Measurements from ENCODE around the gene ASCC1.
"Not testable (repeated sequence)": the region's sequence is repeated elsewhere in the genome, so short reads cannot be mapped to it uniquely, and the experiment has no call there.

ASCC1 gene

DNA sequence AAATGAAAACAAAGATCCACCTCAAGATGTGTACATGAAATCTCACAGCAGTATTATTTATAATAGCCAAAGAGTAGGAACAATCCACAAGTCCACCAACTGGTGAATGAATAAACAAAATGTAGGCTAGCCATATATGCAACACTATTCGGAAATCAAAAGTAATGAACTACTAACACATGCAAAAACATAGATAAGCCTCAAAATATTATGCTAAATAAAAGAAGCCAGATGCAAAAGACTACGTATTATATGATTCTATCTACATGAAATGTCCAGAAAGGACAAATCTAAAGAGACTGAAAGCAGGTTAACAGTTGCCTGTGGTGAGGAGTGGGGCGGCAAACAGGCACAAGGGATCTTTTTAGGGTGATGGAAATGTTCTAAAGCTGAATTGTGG, 49.0 kb downstream of the ASCC1 start:
- no peak for DNase-seq

GRCh38 chr10:72164617-72165016, 51.5 kb downstream of the ASCC1 start:
- no peak for DNase-seq

- no peak for DNase-seq
Observed at GRCh38 chr10:72162978-72163377, 53.1 kb downstream of the ASCC1 start.

DNA sequence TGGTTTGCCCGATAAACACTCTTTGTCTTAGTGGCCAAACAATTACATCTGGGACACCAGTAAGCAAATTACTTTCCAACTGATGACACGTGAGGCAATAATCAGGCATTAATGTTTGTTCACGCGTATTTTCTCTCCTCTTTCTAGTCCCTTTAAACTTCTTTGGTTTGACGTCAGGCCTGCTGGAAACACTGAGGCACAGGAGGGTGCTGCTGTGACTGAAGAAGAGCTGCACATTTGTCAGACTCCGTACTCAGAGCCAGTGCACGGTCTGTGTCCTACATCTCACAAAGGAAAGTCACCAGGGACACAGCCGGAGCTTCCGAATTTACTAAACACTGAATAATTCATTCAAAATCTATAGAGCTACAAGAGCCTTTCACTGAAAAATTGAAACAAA, 57.9 kb downstream of the ASCC1 start:
- DNase-seq: no peak

- no peak for DNase-seq
Observed at GRCh38 chr10:72156223-72156622, 59.9 kb downstream of the ASCC1 start.

DNA sequence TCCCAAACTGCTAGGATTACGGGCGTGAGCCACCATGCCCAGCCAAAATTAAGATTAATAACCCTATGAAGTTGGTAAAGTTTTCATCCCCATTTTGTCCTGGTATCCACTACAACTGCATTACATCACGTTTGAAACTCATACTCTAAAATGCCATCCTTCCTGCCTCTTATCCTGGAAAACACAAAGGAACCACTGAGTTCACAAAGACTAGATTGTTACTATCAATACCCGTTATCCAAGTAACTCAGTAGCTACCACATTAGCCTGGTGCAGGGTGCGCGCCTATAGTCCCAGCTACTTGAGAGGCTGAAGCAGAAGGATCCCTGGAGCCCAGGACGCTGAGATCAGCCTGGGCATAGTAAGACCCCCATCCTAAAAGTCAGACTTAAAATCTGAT, 63.8 kb downstream of the ASCC1 start:
- no peak for DNase-seq

DNA sequence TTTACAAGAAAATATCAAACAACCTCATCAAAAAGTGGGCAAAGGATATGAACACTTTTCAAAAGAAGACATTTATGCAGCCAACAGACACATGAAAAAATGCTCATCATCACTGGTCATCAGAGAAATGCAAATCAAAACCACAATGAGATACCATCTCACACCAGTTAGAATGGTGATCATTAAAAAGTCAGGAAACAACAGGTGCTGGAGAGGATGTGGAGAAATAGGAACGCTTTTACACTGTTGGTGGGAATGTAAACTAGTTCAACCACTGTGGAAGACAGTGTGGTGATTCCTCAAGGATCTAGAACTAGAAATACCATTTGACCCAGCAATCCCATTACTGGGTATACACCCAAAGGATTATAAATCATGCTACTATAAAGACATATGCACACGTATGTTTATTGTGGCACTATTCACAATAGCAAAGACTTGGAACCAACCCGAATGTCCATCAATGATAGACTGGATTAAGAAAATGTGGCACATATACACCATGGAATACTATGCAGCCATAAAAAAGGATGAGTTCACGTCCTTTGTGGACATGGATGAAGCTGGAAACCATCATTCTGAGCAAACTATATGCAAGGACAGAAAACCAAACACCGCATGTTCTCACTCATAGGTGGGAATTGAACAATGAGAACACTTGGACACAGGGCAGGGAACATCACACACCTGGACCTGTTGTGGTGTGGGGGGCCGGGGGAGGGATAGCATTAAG, 65.2 kb downstream of the ASCC1 start:
- not testable (repeated sequence) for DNase-seq

DNA sequence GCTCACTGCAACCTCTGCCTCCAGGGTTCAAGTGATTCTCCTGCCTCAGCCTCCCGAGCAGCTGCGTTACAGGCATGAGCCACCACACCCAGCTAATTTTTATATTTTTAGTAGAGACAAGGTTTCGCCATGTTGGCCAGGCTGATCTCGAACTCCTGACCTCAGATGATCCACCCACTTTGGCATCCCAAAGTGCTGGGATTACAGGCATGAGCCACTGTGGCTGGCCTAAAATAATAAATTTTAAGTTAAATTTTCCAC, 68.8 kb downstream of the ASCC1 start:
- DNase-seq: not testable (repeated sequence)

- no peak for DNase-seq
Observed at GRCh38 chr10:72146559-72147323, 69.3 kb downstream of the ASCC1 start.

GRCh38 chr10:72146071-72146470, 70.0 kb downstream of the ASCC1 start:
- no peak for DNase-seq

- DNase-seq: no peak
Observed at GRCh38 chr10:72145657-72146056, 70.4 kb downstream of the ASCC1 start.

GRCh38 chr10:72140850-72141249, 75.2 kb downstream of the ASCC1 start:
- DNase-seq: no peak

GRCh38 chr10:72140174-72140573, 75.9 kb downstream of the ASCC1 start:
- DNase-seq: no peak

DNA sequence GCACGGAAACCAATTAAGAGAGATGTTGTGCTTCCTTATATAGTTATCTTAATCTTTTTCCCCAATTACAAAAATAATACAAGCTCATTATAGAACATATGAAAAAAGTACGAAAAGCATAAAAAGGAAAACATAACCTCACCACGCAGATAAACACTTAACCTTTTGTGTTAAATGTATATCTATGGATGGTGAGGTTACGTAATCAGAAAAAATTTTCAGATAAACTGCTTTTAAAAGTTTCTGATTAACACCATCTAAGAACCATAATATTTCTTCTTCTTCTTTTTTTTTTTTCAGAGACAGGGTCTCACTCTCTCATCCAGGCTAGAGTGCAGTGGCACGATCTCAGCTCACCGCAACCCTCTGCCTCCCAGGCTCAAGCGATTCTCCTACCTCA, 78.5 kb downstream of the ASCC1 start:
- no peak for DNase-seq

DNA sequence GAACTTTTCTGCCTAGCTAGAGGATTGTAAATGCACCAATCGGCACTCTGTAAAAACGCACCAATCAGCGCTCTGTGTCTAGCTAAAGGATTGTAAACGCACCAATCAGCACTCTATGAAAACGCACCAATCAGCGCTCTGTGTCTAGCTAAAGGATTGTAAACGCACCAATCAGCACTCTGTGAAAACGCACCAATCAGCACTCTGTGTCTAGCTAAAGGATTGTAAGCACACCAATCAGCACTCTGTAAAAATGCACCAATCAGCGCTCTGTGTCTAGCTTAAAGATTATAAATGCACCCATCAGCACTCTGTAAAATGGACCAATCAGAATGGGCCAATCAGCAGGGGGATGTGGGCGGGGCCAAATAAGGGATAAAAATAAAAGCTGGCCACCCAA, 79.9 kb downstream of the ASCC1 start:
- not testable (repeated sequence) for DNase-seq

- DNase-seq: no peak
Observed at GRCh38 chr10:72134785-72135767, 81.0 kb downstream of the ASCC1 start.

GRCh38 chr10:72133517-72133916, 82.6 kb downstream of the ASCC1 start:
- DNase-seq: no peak

GRCh38 chr10:72132854-72133253, 83.2 kb downstream of the ASCC1 start:
- DNase-seq: no peak

DNA sequence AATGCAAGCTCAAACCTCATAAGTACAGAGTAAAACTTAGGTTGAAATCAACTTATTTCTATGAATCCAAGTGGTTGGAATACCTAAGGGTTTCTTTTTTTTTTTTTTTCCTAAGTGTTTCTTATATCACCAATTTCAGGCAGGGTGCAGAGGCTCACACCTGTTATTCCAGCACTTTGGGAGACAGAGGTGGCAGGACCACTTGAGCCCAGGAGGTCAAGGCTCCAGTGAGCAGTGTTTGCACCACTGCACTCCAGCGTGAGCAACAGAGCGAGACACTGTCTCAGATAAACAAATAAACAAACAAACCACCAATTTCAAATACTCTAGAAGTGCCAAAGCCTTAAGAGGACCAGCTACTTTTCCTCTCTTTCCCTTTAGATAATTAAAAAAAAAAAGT, 88.5 kb downstream of the ASCC1 start:
- no peak for DNase-seq

GRCh38 chr10:72126872-72127232, 89.2 kb downstream of the ASCC1 start:
- no peak for DNase-seq

DNA sequence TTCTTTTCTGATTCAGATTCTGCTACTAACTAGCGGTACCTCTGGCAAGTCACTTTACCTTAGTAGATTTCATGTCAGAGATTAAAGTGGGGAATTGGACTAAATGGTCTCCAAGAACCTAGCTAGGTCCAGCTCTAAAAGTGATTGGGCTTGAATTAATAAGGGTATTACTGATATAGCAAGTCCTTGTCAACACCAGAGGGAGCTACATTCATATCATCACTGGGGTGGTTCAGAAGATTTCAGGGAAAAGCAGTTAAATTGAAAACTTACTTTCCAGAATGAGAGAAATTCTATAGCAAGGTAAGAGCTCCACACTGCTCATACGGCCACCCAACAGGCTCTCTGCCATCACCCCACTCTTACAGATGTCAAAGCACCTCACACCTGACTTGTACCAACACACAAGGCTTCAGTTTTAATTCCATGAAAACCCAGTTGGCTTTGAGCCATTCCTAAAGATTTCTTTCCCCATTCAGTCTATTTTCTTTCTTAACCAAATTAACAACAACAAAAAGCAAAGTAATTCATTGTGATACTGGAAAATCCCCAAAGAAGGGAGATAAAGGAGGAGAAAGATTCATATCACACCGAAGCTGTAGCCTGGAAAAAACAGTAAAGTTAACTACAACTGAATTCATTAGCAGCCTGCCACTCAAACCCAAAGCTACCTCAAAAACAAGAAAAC, 89.7 kb downstream of the ASCC1 start:
- DNase-seq: no peak

DNA sequence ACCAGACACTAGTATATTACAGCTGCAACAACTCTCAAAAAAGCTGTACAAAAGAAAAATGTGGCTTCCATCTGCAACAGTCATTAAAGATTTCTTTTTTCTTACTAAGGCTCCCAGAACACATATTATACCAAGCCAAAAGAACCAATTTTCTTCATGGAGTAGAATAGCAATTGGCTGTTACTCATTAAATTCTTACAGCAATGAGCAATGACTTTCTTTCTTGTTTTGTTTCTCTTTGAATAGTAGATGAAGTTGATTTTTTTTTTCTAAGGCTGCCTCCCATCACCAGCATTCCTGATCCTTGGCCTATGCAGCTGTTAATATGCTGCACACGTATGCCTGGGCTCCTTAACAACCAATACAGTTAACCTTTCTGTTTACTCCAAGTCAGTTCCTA, 91.1 kb downstream of the ASCC1 start:
- DNase-seq: no peak

- no peak for DNase-seq
Observed at GRCh38 chr10:72124381-72124780, 91.7 kb downstream of the ASCC1 start.

Data from activated CD4-positive, CD25-positive, alpha-beta regulatory T cell treated with anti-CD3 and anti-CD28 coated beads, Interleukin-2, amount 50 U/mL, for 72 hours (primary cell).